IMR-90 (cell line): ENCODE data around the gene MACC1. TPM values are rescaled to one million over a fixed set of nuclear protein-coding genes. Genes with fewer than 3 reads are reported as not detected.

Experiments
- ATAC-seq: fragments of 200-7000 bp; cut with Tn5 transposase; 2 replicates; pipeline ENCODE4 v1.9.1; 2020; ENCODE audit warnings: low read depth, mild to moderate bottlenecking, moderate library complexity
- BruUV-seq: library from RNA; stranded (reverse); fragments of 400-500 nt; replicated peaks from 2 replicates; lab custom pipeline; 2021; lab: Mats Ljungman, UMichigan
- CTCF ChIA-PET: fragments of 300-600 bp; formaldehyde crosslinking; extraction: SDS; loops from one replicate; lab custom pipeline; 2021; ENCODE audit warnings: antibody characterized with exemption; lab: Yijun Ruan, JAX
- POLR2A ChIA-PET: fragments of 300-600 bp; sonication (Branson Sonifier 250); formaldehyde crosslinking; loops from one replicate; lab custom pipeline; 2022; ENCODE audit warnings: antibody characterized with exemption; ENCODE audit not compliant: unreplicated experiment; lab: Charles Lee
- DNase-seq: peaks from one replicate; pipeline ENCODE4 v3.0.0; 2013
- H2AFZ ChIP-seq: replicated peaks from 2 replicates; pipeline ENCODE3; 2013; ENCODE audit warnings: low read length, mild to moderate bottlenecking; ENCODE audit not compliant: poor library complexity
- H2AK5ac ChIP-seq: 2 replicates; pipeline ENCODE4 v1.6.1; 2013; ENCODE audit warnings: low read depth, low read length, inconsistent platforms
- H2AK9ac ChIP-seq: replicated peaks from 2 replicates; pipeline ENCODE3; 2013; ENCODE audit warnings: mild to moderate bottlenecking, low read depth, low read length, moderate library complexity; ENCODE audit not compliant: poor library complexity
- H2BK120ac ChIP-seq: 2 replicates; pipeline ENCODE4 v1.6.1; 2013; ENCODE audit warnings: low read depth, low read length, inconsistent platforms
- H2BK15ac ChIP-seq: 3 replicates; pipeline ENCODE4 v1.6.1; 2013; ENCODE audit warnings: low read depth, low read length, inconsistent platforms
- H2BK20ac ChIP-seq: 2 replicates; pipeline ENCODE4 v1.6.1; 2013; ENCODE audit warnings: low read depth, mild to moderate bottlenecking, inconsistent platforms, low read length, moderate library complexity
- H2BK5ac ChIP-seq: 2 replicates; pipeline ENCODE4 v1.6.1; 2013; ENCODE audit warnings: mild to moderate bottlenecking, low read depth, low read length, inconsistent platforms; ENCODE audit not compliant: poor library complexity, severe bottlenecking
- H3K14ac ChIP-seq: replicated peaks from 2 replicates; pipeline ENCODE4 v1.6.1; 2013; ENCODE audit warnings: low read depth, low read length, inconsistent platforms
- H3K18ac ChIP-seq: 2 replicates; pipeline ENCODE4 v1.6.1; 2013; ENCODE audit warnings: low read depth, low read length, control low read depth
- H3K23ac ChIP-seq: 2 replicates; pipeline ENCODE4 v1.6.1; 2013; ENCODE audit warnings: low read depth, low read length, inconsistent platforms
- H3K27ac ChIP-seq: 2 replicates; pipeline ENCODE4 v1.5.1; 2013; ENCODE audit warnings: mild to moderate bottlenecking, control low read depth, low read length; ENCODE audit not compliant: insufficient read depth
- H3K27me3 ChIP-seq: 2 replicates; pipeline ENCODE4 v1.6.1; 2013; ENCODE audit warnings: low read length; ENCODE audit not compliant: control insufficient read depth, insufficient read depth
- H3K36me3 ChIP-seq: 2 replicates; pipeline ENCODE4 v1.6.1; 2013; ENCODE audit warnings: low read length, mixed read lengths; ENCODE audit not compliant: control insufficient read depth, insufficient read depth
- H3K4ac ChIP-seq: 2 replicates; pipeline ENCODE4 v1.6.1; 2013; ENCODE audit warnings: low read depth, low read length, inconsistent platforms
- H3K4me1 ChIP-seq: 2 replicates; pipeline ENCODE4 v1.6.1; 2013; ENCODE audit warnings: low read length, mixed read lengths; ENCODE audit not compliant: control insufficient read depth, insufficient read depth
- H3K4me2 ChIP-seq: 2 replicates; pipeline ENCODE4 v1.6.1; 2013; ENCODE audit warnings: low read depth, mild to moderate bottlenecking, control low read depth, low read length, moderate library complexity
- H3K4me3 ChIP-seq: 2 replicates; pipeline ENCODE4 v1.5.1; 2013; ENCODE audit warnings: low read depth, mild to moderate bottlenecking, control low read depth, low read length, moderate library complexity; ENCODE audit not compliant: insufficient read depth
- H3K56ac ChIP-seq: 2 replicates; pipeline ENCODE4 v1.6.1; 2013; ENCODE audit warnings: low read length, inconsistent platforms; ENCODE audit not compliant: insufficient read depth; ENCODE audit errors: extremely low read depth
- H3K79me1 ChIP-seq, 2 experiments: 2 replicates each; pipeline ENCODE4 v1.6.1; 2013; ENCODE audit warnings: low read length in 2 of 2, inconsistent platforms in 1 of 2, low read depth in 1 of 2
- H3K9ac ChIP-seq: 2 replicates; pipeline ENCODE4 v1.6.1; 2013; ENCODE audit warnings: low read depth, low read length, control low read depth
- H3K9me1 ChIP-seq: 2 replicates; pipeline ENCODE4 v1.6.1; 2013; ENCODE audit warnings: low read length, inconsistent platforms; ENCODE audit not compliant: insufficient read depth
- H3K9me3 ChIP-seq: 2 replicates; pipeline ENCODE4 v1.6.1; 2013; ENCODE audit warnings: low read length; ENCODE audit not compliant: control insufficient read depth, insufficient read depth
- H4K20me1 ChIP-seq: 2 replicates; pipeline ENCODE4 v1.6.1; 2013; ENCODE audit warnings: low read length, inconsistent platforms; ENCODE audit not compliant: insufficient read depth
- H4K5ac ChIP-seq: 2 replicates; pipeline ENCODE4 v1.6.1; 2013; ENCODE audit warnings: mild to moderate bottlenecking, low read depth, low read length, control low read depth
- H4K8ac ChIP-seq, 2 experiments: 2 replicates each; pipeline ENCODE4 v1.6.1; 2013; ENCODE audit warnings: low read depth in 2 of 2, low read length in 2 of 2, control low read depth in 1 of 2, inconsistent platforms in 1 of 2
- H4K91ac ChIP-seq: 2 replicates; pipeline ENCODE4 v1.6.1; 2013; ENCODE audit warnings: low read depth, low read length, inconsistent platforms; ENCODE audit not compliant: insufficient read depth
- BHLHE40 ChIP-seq: fragments of 150-350 bp; IDR thresholded peaks from 2 replicates; pipeline ENCODE4 v1.6.1; 2016; ENCODE audit warnings: mild to moderate bottlenecking, low read depth, low read length
- CEBPB ChIP-seq: IDR thresholded peaks from 2 replicates; pipeline ENCODE4 v1.6.1; 2012; ENCODE audit warnings: low read depth, low read length, improper control_type of control experiment
- CHD1 ChIP-seq: IDR thresholded peaks from 2 replicates; pipeline ENCODE4 v1.6.1; 2012; ENCODE audit warnings: low read depth, low read length, improper control_type of control experiment
- CTCF ChIP-seq: conservative IDR thresholded peaks from 2 replicates; pipeline ENCODE4 v1.5.1; 2012; ENCODE audit warnings: mild to moderate bottlenecking, low read depth, low read length, improper control_type of control experiment
- FOS ChIP-seq: fragments of 150-350 bp; IDR thresholded peaks from 2 replicates; pipeline ENCODE4 v1.6.1; 2016; ENCODE audit warnings: low read depth, low read length
- MAFK ChIP-seq: IDR thresholded peaks from 2 replicates; pipeline ENCODE4 v1.6.1; 2012; ENCODE audit warnings: low read depth, low read length, improper control_type of control experiment
- MAZ ChIP-seq: IDR thresholded peaks from 2 replicates; pipeline ENCODE4 v1.6.1; 2012; ENCODE audit warnings: low read depth, mild to moderate bottlenecking, low read length, improper control_type of control experiment, moderate library complexity, borderline replicate concordance
- MXI1 ChIP-seq: IDR thresholded peaks from 2 replicates; pipeline ENCODE4 v1.6.1; 2012; ENCODE audit warnings: low read depth, mild to moderate bottlenecking, low read length, moderate library complexity, borderline replicate concordance
- NFE2L2 ChIP-seq: fragments of 150-350 bp; IDR thresholded peaks from 2 replicates; pipeline ENCODE4 v1.6.1; 2016; ENCODE audit warnings: low read depth, mild to moderate bottlenecking, low read length
- POLR2A ChIP-seq: IDR thresholded peaks from 2 replicates; pipeline ENCODE4 v1.6.1; 2012; ENCODE audit warnings: mild to moderate bottlenecking, low read depth, low read length
- RAD21 ChIP-seq: IDR thresholded peaks from 2 replicates; pipeline ENCODE4 v1.6.1; 2012; ENCODE audit warnings: low read length, improper control_type of control experiment
- RCOR1 ChIP-seq: IDR thresholded peaks from 2 replicates; pipeline ENCODE4 v1.6.1; 2012; ENCODE audit warnings: mild to moderate bottlenecking, low read length, improper control_type of control experiment; ENCODE audit not compliant: insufficient replicate concordance
- RFX5 ChIP-seq: IDR thresholded peaks from 2 replicates; pipeline ENCODE4 v1.8.0; 2012; ENCODE audit warnings: low read depth, mild to moderate bottlenecking, low read length, moderate library complexity
- SMC3 ChIP-seq: fragments of 150-350 bp; IDR thresholded peaks from 2 replicates; pipeline ENCODE4 v1.6.1; 2016; ENCODE audit warnings: low read depth, mild to moderate bottlenecking, antibody characterized with exemption, low read length, moderate library complexity
- WGBS, 2 experiments: methylation state at CpG; one replicate each; pipeline versions ENCODE4 v1.1.5 to v1.1.7; 2013; ENCODE audit warnings: missing lambda C conversion rate in 2 of 2; ENCODE audit not compliant: insufficient read length in 1 of 2; ENCODE audit errors: extremely low coverage in 2 of 2; 5-methylcytosine and 5-hydroxymethylcytosine counted together
- dilution Hi-C: fragments of 300-500 bp; cut with HindIII; formaldehyde crosslinking; loops from one replicate; pipeline ENCODE4 v1.14.3; 2018; ENCODE audit warnings: low sequenced_read_pairs; ENCODE audit not compliant: unreplicated experiment
- in situ Hi-C: fragments of 300-500 bp; cut with MboI; formaldehyde crosslinking; loops from 3 replicates; pipeline ENCODE4 v1.14.3; 2019; ENCODE audit warnings: low sequenced_read_pairs, inconsistent platforms, mixed read lengths
- intact Hi-C: fragments of 100-400 bp; cut with micrococcal nuclease; formaldehyde crosslinking; loops from 2 replicates; pipeline ENCODE4 v1.10.0; 2022
- polyA plus RNA-seq, 3 experiments: library from polyadenylated mRNA; depleted of rRNA; stranded (reverse); fragments of >200 nt; gene quantifications; 2 replicates each; pipeline ENCODE4 v1.2.3, GENCODE V29; 2012; ENCODE audit warnings: low replicate concordance in 1 of 3
- total RNA-seq: library from RNA; depleted of rRNA; stranded (reverse); fragments of >200 nt; gene quantifications from 2 replicates; pipeline ENCODE4 v1.2.3, GENCODE V29; 2012
- TF ChIP-seq, protein P1 (sequence below): fragments of 150-350 bp; IDR thresholded peaks from 2 replicates; pipeline ENCODE4 v1.6.1; 2016; ENCODE audit warnings: low read depth, mild to moderate bottlenecking, low read length, moderate library complexity, borderline replicate concordance
- TF ChIP-seq, protein P2 (sequence below): fragments of 150-350 bp; IDR thresholded peaks from 2 replicates; pipeline ENCODE4 v1.6.1; 2017; ENCODE audit warnings: mild to moderate bottlenecking, antibody characterized with exemption, low read length, low read depth

MACC1 gene
- total and polyA plus RNA-seq, 2 of the 4 experiments (the other 2 are of a cell fraction) = under 0.01 TPM; not detected in 1

DNA sequence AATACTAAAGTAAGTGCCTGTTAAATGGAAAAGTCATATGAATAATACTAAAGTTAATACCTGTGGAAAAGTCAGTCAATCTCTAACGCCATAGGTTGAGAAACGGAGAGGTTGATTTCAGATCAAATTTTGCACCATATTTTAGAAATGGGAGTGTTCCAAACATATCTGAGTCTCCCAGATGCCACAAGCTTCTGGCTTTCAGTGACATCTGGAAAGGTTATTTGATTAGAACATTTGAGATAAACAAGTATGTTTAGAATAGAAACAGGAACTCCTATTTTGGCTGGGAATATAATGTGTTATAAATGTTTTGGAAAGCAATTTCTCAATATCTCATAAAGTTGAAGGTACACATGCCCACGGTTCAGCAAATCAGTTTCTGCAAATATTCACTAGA is 5.8 kb downstream of the MACC1 start:
- no CpG with 5 or more reads among the region's 3 CpGs for WGBS, 2 experiments
- Histone ChIP-seq H4K5ac (no peak overlapping the region), H3K27me3 (no peaks in the 10 kb centered on the region), H3K9ac (no peak overlapping the region), H4K20me1 (no peaks in the 10 kb centered on the region), H2BK120ac (no peak overlapping the region), H3K4me3 (no peak overlapping the region), H3K9me3 (peaks cover 3% of the 10 kb centered on the region), H3K27ac (no peak overlapping the region), H2BK20ac (no peak overlapping the region), H2AK5ac (no peak overlapping the region), H3K4me2 (no peak overlapping the region), H3K4me1 (no peaks in the 10 kb centered on the region), H3K23ac (no peak overlapping the region), H2AK9ac (no peak overlapping the region), H2AFZ (no peak overlapping the region), H2BK15ac (no peak overlapping the region), H3K18ac (no peak overlapping the region), H3K36me3 (no peaks in the 10 kb centered on the region), H4K8ac (no peak overlapping the region), H4K91ac (no peak overlapping the region), H3K14ac (no peak overlapping the region), H3K4ac (no peak overlapping the region), H3K56ac (no peak overlapping the region), H2BK5ac (no peak overlapping the region), H3K79me1 (no peaks in the 10 kb centered on the region), H3K9me1 (no peaks in the 10 kb centered on the region)
- no TSS peak for BruUV-seq
- ATAC-seq (no peak), DNase-seq (no peak)
- ChIA-PET POLR2A (no interaction called here), CTCF (no interaction called here)
- dilution Hi-C loops (no loop called here), intact Hi-C loops (no loop called here), in situ Hi-C loops (no loop called here)
- TF ChIP-seq BHLHE40 (no peak), SMC3 (no peak), POLR2A (no peak), CEBPB (no peak), RCOR1 (no peak), MAZ (no peak), RAD21 (no peak), MXI1 (no peak), NFE2L2 (no peak), RFX5 (no peak), MAFK (no peak), CTCF (no peak), FOS (no peak), CHD1 (no peak)
- TF ChIP-seq, protein P1, sequence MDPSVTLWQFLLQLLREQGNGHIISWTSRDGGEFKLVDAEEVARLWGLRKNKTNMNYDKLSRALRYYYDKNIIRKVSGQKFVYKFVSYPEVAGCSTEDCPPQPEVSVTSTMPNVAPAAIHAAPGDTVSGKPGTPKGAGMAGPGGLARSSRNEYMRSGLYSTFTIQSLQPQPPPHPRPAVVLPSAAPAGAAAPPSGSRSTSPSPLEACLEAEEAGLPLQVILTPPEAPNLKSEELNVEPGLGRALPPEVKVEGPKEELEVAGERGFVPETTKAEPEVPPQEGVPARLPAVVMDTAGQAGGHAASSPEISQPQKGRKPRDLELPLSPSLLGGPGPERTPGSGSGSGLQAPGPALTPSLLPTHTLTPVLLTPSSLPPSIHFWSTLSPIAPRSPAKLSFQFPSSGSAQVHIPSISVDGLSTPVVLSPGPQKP = no peak
- TF ChIP-seq, protein P2, sequence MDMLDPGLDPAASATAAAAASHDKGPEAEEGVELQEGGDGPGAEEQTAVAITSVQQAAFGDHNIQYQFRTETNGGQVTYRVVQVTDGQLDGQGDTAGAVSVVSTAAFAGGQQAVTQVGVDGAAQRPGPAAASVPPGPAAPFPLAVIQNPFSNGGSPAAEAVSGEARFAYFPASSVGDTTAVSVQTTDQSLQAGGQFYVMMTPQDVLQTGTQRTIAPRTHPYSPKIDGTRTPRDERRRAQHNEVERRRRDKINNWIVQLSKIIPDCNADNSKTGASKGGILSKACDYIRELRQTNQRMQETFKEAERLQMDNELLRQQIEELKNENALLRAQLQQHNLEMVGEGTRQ = no peak
